NCI-H1436 (cell line): ENCODE measurements around the gene CCDC93.
"Not testable (repeated sequence)": the region's sequence is repeated elsewhere in the genome, so short reads cannot be mapped to it uniquely, and the experiment has no call there.

Experiments used
- DNase-seq: peaks from one replicate; lab custom pipeline; 2025; lab: John Stamatoyannopoulos, UW

The CCDC93 gene

GRCh38 chr2:117952228-117952627, 61.6 kb downstream of the CCDC93 start:
- DNase-seq, result no peak

GRCh38 chr2:117949806-117950205, 64.1 kb downstream of the CCDC93 start:
- no peak for DNase-seq

- no peak for DNase-seq
Measured at GRCh38 chr2:117948615-117949014, 65.3 kb downstream of the CCDC93 start.

- no peak for DNase-seq
Measured at GRCh38 chr2:117945296-117945695, 68.6 kb downstream of the CCDC93 start.

GRCh38 chr2:117944816-117945215, 69.1 kb downstream of the CCDC93 start:
- DNase-seq, result no peak

- no peak for DNase-seq
Measured at GRCh38 chr2:117943013-117943672, 70.7 kb downstream of the CCDC93 start.

GRCh38 chr2:117942551-117942950, 71.3 kb downstream of the CCDC93 start:
- no peak for DNase-seq

- DNase-seq, result no peak
Measured at GRCh38 chr2:117941693-117942092, 72.2 kb downstream of the CCDC93 start.

GRCh38 chr2:117940436-117940835, 73.4 kb downstream of the CCDC93 start:
- no peak for DNase-seq

GRCh38 chr2:117938611-117939010, 75.3 kb downstream of the CCDC93 start:
- DNase-seq, result no peak

GRCh38 chr2:117936871-117937428, 76.9 kb downstream of the CCDC93 start:
- DNase-seq, result no peak

- no peak for DNase-seq
Measured at GRCh38 chr2:117935954-117936353, 77.9 kb downstream of the CCDC93 start.

GRCh38 chr2:117935456-117935855, 78.4 kb downstream of the CCDC93 start:
- no peak for DNase-seq

- DNase-seq, result no peak
Measured at GRCh38 chr2:117933884-117934354, 80.0 kb downstream of the CCDC93 start.

GRCh38 chr2:117931978-117932377, 81.9 kb downstream of the CCDC93 start:
- DNase-seq, result no peak

GRCh38 chr2:117931266-117931665, 82.6 kb downstream of the CCDC93 start:
- no peak for DNase-seq

GRCh38 chr2:117930775-117931174, 83.1 kb downstream of the CCDC93 start:
- DNase-seq, result no peak

- DNase-seq, result not testable (repeated sequence)
Measured at GRCh38 chr2:117923471-117923870, 90.4 kb downstream of the CCDC93 start.

GRCh38 chr2:117921520-117921919, 92.3 kb downstream of the CCDC93 start:
- no peak for DNase-seq

- DNase-seq, result no peak
Measured at GRCh38 chr2:117918608-117919007, 95.3 kb downstream of the CCDC93 start.

GRCh38 chr2:117917223-117917917, 96.5 kb downstream of the CCDC93 start:
- DNase-seq, result no peak

- no peak for DNase-seq
Measured at GRCh38 chr2:117902933-117903332, 110.9 kb downstream of the CCDC93 start.

GRCh38 chr2:117888897-117889296, 125.0 kb downstream of the CCDC93 start:
- no peak for DNase-seq
